ENCODE measurements around the gene OBSCN.
"Not testable (repeated sequence)": the region's sequence is repeated elsewhere in the genome, so short reads cannot be mapped to it uniquely, and the experiment has no call there.

Gene OBSCN

GRCh38 chr1:228246216-228246900 lies 38.5 kb downstream of the OBSCN start:
- DNase-seq (ENCODE audit: low spot score) = no peak
- no peak overlapping the region for H3K27ac ChIP-seq
- CTCF ChIA-PET = interaction anchor here (0.6 kb wide), 1 partner anchor 21 kb away, joined by 3 read pairs; no protein-coding TSS in a partner anchor
- POLR2A ChIA-PET (ENCODE audit: low non-redundant PET) = no interaction called here
- no peak for TF ChIP-seq CTCF (conservative IDR thresholded peaks at IDR 0.05; ENCODE audit: low read depth)

- ChIA-PET CTCF (no interaction called here), POLR2A (ENCODE audit: low non-redundant PET) (no interaction called here)
- no peak for TF ChIP-seq CTCF (conservative IDR thresholded peaks at IDR 0.05; ENCODE audit: low read depth)
- DNase-seq (ENCODE audit: low spot score) = no peak
- no peak overlapping the region for H3K27ac ChIP-seq
Observed at GRCh38 chr1:228249513-228250305, 41.9 kb downstream of the OBSCN start.

GRCh38 chr1:228252476-228252875 lies 44.6 kb downstream of the OBSCN start:
- H3K27ac ChIP-seq; POLR2A ChIA-PET (ENCODE audit: low non-redundant PET); DNase-seq (ENCODE audit: low spot score): not testable (repeated sequence)
- CTCF ChIA-PET = interaction anchor here (0.6 kb wide), 1 partner anchor 27 kb away, joined by 3 read pairs; no protein-coding TSS in a partner anchor

GRCh38 chr1:228256626-228257375 lies 49.0 kb downstream of the OBSCN start:
- H3K27ac ChIP-seq = no peak overlapping the region
- no peak for TF ChIP-seq CTCF (conservative IDR thresholded peaks at IDR 0.05; ENCODE audit: low read depth)
- ChIA-PET CTCF (no interaction called here), POLR2A (ENCODE audit: low non-redundant PET) (no interaction called here)
- DNase-seq (ENCODE audit: low spot score) = no peak

GRCh38 chr1:228258486-228258885 lies 50.6 kb downstream of the OBSCN start:
- no peak overlapping the region for H3K27ac ChIP-seq
- no peak for DNase-seq (ENCODE audit: low spot score)
- POLR2A ChIA-PET (ENCODE audit: low non-redundant PET) = no interaction called here
- no peak for TF ChIP-seq CTCF (conservative IDR thresholded peaks at IDR 0.05; ENCODE audit: low read depth)
- CTCF ChIA-PET = no interaction called here

GRCh38 chr1:228259368-228259894 lies 51.6 kb downstream of the OBSCN start:
- POLR2A ChIA-PET (ENCODE audit: low non-redundant PET) = no interaction called here
- CTCF ChIA-PET = no interaction called here
- no peak for DNase-seq (ENCODE audit: low spot score)
- H3K27ac ChIP-seq = no peak overlapping the region
- no peak for TF ChIP-seq CTCF (conservative IDR thresholded peaks at IDR 0.05; ENCODE audit: low read depth)
